ENCODE data around the gene WASL.
"Not testable (repeated sequence)": the region's sequence is repeated elsewhere in the genome, so short reads cannot be mapped to it uniquely, and the experiment has no call there.

Gene WASL

DNA sequence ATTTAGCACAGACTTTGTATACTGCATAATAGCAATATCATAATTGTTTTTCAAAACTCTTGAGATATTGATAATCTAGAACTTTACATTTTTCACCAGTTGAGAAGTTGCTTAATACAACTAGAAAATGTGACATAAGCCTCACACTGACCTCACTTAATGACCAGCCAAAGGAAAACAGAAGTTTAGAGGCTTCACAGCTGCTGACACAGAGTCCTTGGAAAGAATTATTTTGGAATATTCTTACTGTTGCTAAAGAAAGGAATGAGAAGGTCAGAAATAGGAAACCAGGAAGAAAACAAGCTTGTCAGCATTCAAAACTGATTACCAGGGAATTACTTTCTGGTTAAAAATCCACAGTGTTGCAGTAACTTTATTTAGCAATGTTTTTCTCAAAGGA lies 35.5 kb upstream of the WASL start:
- Histone ChIP-seq H3K4me1 (ENCODE audit: control insufficient read depth, low read depth, low read length) (no peaks in the 10 kb centered on the region), H3K9ac (ENCODE audit: low read length) (no peak overlapping the region), H3K27me3 (ENCODE audit: control insufficient read depth, insufficient read depth, low read length) (no peaks in the 10 kb centered on the region), H3K4me3 (ENCODE audit: low read length) (no peak overlapping the region), H3K27ac (ENCODE audit: low read length) (no peak overlapping the region), H3K36me3 (ENCODE audit: control insufficient read depth, low read depth, low read length) (no peaks in the 10 kb centered on the region), H3K9me3 (ENCODE audit: control insufficient read depth, low read depth, low read length) (no peaks in the 10 kb centered on the region)

DNA sequence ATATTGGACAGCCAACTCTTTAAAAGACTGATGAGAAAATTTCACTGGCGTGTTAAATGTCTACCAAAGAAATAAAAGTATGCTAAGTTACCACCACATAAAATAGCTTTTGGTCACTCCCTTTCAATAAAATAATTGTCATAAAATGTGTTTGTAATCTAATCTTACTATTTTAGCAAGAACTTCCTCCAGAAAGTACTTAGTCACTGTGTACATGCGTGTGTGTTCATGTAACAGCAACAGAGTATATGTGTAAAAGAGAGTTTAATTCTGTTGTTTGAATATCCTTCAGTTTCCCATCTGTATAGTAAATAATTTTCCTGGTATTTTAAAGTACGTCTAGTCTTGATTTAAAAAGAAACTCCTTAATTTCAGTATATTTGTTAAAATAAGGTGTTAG lies 35.0 kb upstream of the WASL start:
- Histone ChIP-seq H3K27me3 (ENCODE audit: control insufficient read depth, insufficient read depth, low read length) (no peaks in the 10 kb centered on the region), H3K4me1 (ENCODE audit: control insufficient read depth, low read depth, low read length) (no peaks in the 10 kb centered on the region), H3K4me3 (ENCODE audit: low read length) (no peak overlapping the region), H3K36me3 (ENCODE audit: control insufficient read depth, low read depth, low read length) (no peaks in the 10 kb centered on the region), H3K9me3 (ENCODE audit: control insufficient read depth, low read depth, low read length) (no peaks in the 10 kb centered on the region), H3K9ac (ENCODE audit: low read length) (no peak overlapping the region), H3K27ac (ENCODE audit: low read length) (no peak overlapping the region)

DNA sequence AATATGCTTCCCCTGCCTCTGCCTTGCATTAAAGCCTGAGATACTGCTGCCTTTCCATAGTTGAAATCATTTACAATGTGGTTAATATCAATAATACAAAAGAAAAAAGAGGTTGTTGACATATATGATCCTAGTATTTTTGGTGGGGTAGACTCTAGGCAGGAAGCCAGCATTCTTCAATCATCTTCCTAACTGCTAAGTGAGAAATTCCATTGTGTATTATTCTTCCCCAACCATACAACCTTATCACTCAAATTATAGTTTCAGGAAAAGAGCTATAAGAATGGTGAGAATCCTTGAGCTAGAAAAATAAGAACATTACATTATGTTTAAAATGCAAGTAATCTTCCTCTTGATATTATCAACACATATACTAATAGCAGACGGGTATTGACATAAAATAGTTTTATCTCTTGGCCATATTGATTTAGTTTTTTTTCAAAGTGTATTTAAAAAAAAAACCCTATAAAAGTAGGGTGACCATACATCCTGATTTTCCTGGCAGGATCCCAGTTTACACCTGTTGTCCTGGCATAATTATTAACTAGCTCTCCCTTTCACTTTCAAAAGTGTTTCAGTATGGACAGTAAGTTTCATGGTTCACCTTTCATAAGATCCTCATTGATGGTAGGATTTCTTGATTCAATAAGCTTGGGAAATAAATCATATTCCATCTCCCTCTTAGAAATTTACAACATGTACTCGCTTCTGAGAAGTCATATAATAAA lies 33.4 kb upstream of the WASL start:
- Histone ChIP-seq H3K9ac (ENCODE audit: low read length) (no peak overlapping the region), H3K27me3 (ENCODE audit: control insufficient read depth, insufficient read depth, low read length) (no peaks in the 10 kb centered on the region), H3K4me1 (ENCODE audit: control insufficient read depth, low read depth, low read length) (no peaks in the 10 kb centered on the region), H3K9me3 (ENCODE audit: control insufficient read depth, low read depth, low read length) (no peaks in the 10 kb centered on the region), H3K4me3 (ENCODE audit: low read length) (no peak overlapping the region), H3K36me3 (ENCODE audit: control insufficient read depth, low read depth, low read length) (no peaks in the 10 kb centered on the region), H3K27ac (ENCODE audit: low read length) (no peak overlapping the region)

DNA sequence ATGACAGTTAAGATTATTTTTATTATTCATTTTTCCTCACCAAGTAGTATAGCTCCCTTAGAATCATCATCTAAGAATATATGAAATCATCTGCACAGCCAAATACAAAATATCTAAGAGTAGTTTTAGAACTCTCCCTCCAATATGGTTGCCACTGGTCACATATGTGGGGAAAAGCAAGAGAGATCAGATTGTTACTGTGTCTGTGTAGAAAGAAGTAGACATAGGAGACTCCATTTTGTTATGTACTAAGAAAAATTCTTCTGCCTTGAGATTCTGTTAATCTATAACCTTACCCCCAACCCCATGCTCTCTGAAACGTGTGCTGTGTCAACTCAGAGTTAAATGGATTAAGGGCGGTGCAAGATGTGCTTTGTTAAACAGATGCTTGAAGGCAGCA lies 31.7 kb upstream of the WASL start:
- not testable (repeated sequence) for H3K27me3 ChIP-seq (ENCODE audit: control insufficient read depth, insufficient read depth, low read length); H3K4me3 ChIP-seq (ENCODE audit: low read length); H3K4me1 ChIP-seq (ENCODE audit: control insufficient read depth, low read depth, low read length); H3K9ac ChIP-seq (ENCODE audit: low read length); H3K27ac ChIP-seq (ENCODE audit: low read length); H3K36me3 ChIP-seq (ENCODE audit: control insufficient read depth, low read depth, low read length); H3K9me3 ChIP-seq (ENCODE audit: control insufficient read depth, low read depth, low read length)

DNA sequence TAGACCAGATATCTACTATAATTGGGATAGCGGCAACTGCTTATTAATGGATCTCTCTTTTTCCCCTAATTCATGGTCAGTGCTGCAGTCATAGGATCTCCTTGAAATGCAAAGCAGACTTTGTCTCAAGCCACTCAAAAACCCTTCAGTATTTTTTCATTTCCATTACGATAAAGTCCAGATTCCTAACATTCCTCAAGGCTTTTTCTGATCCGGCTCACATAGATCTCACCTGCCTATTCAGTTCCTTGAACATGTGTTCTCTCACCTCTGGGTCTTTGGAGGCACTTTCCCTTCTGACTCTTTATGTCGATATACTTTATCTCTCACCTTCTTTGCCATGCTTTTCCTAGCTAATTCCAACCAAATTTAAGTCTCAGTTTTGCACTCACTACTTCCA lies 25.7 kb upstream of the WASL start:
- no peak overlapping the region for H3K9ac ChIP-seq (ENCODE audit: low read length)

DNA sequence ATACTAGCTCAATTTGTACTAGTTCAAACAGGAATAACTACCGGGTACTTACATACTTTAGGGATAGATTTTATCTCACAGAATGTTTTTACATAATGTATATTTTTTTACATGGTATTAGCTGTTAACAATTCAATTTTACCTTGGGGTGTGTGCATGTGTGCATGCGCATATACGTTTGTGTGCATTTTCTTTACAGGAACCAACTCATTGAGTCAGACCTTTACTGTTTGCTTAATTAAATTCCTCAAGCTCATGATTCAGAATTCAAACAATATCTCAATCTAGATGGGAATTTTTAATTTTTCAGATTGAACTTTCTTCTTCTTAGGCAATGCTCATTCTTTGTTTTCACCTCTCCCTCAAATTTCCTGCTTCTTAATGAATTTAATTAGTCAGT lies 24.7 kb upstream of the WASL start:
- H3K27me3 ChIP-seq (ENCODE audit: control insufficient read depth, insufficient read depth, low read length), result no peaks in the 10 kb centered on the region
- H3K27ac ChIP-seq (ENCODE audit: low read length), result no peak overlapping the region

More for the DNA sequence above, 25.7 kb upstream of the WASL start:
- H3K27ac ChIP-seq (ENCODE audit: low read length), result no peak overlapping the region
- H3K4me1 ChIP-seq (ENCODE audit: control insufficient read depth, low read depth, low read length), result no peaks in the 10 kb centered on the region
- H3K9me3 ChIP-seq (ENCODE audit: control insufficient read depth, low read depth, low read length), result no peaks in the 10 kb centered on the region
- H3K27me3 ChIP-seq (ENCODE audit: control insufficient read depth, insufficient read depth, low read length), result no peaks in the 10 kb centered on the region
- H3K4me3 ChIP-seq (ENCODE audit: low read length), result no peak overlapping the region
- no peaks in the 10 kb centered on the region for H3K36me3 ChIP-seq (ENCODE audit: control insufficient read depth, low read depth, low read length)

DNA sequence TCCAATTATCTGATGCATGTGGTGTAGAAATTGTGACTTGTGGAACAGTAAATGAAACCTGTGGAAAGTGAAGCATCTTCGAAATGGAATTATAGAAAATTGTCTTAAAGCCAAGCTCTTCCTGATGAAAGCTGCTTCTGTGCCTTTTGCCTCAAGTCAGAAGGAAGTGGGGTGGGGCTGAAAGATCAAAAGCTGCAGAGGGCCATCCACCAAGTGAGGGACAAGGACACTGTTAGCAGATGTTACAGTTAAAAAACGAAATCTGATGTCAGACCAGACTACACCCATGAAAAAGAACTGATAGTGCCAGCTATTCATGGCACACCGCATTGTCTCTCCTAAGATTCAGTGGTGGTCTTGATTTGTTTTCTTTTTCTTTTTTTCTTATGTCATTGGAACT lies 23.8 kb upstream of the WASL start:
- Histone ChIP-seq H3K27ac (ENCODE audit: low read length) (no peak overlapping the region), H3K36me3 (ENCODE audit: control insufficient read depth, low read depth, low read length) (no peaks in the 10 kb centered on the region), H3K9me3 (ENCODE audit: control insufficient read depth, low read depth, low read length) (no peaks in the 10 kb centered on the region), H3K9ac (ENCODE audit: low read length) (no peak overlapping the region), H3K27me3 (ENCODE audit: control insufficient read depth, insufficient read depth, low read length) (no peaks in the 10 kb centered on the region), H3K4me1 (ENCODE audit: control insufficient read depth, low read depth, low read length) (peaks cover under 1% of the 10 kb centered on the region), H3K4me3 (ENCODE audit: low read length) (no peak overlapping the region)

More for the DNA sequence above, 24.7 kb upstream of the WASL start:
- Histone ChIP-seq H3K4me1 (ENCODE audit: control insufficient read depth, low read depth, low read length) (no peaks in the 10 kb centered on the region), H3K4me3 (ENCODE audit: low read length) (no peak overlapping the region), H3K9me3 (ENCODE audit: control insufficient read depth, low read depth, low read length) (no peaks in the 10 kb centered on the region), H3K9ac (ENCODE audit: low read length) (no peak overlapping the region), H3K36me3 (ENCODE audit: control insufficient read depth, low read depth, low read length) (no peaks in the 10 kb centered on the region)

DNA sequence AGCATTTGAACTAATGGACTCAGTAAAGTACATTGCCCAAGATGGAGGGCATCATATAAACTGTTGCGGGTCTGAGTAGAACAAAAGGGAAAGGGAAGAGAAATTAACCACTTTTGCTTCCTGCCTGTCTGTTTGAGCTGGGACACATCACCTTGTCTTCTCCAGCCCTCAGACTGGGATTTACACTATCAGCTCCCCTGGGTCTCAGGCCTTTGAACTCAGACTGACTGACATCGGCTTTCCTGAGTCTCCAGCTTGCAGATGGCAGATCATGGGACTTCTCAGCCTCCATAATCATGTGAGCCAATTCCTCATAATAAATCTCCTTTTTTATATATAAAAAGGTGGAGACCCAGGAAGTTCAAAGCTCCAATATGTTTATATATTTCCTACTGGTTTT lies 23.0 kb upstream of the WASL start:
- Histone ChIP-seq H3K9ac (ENCODE audit: low read length) (no peak overlapping the region), H3K4me3 (ENCODE audit: low read length) (no peak overlapping the region), H3K27me3 (ENCODE audit: control insufficient read depth, insufficient read depth, low read length) (no peaks in the 10 kb centered on the region), H3K27ac (ENCODE audit: low read length) (no peak overlapping the region), H3K36me3 (ENCODE audit: control insufficient read depth, low read depth, low read length) (no peaks in the 10 kb centered on the region), H3K4me1 (ENCODE audit: control insufficient read depth, low read depth, low read length) (peaks cover 3% of the 10 kb centered on the region), H3K9me3 (ENCODE audit: control insufficient read depth, low read depth, low read length) (no peaks in the 10 kb centered on the region)

DNA sequence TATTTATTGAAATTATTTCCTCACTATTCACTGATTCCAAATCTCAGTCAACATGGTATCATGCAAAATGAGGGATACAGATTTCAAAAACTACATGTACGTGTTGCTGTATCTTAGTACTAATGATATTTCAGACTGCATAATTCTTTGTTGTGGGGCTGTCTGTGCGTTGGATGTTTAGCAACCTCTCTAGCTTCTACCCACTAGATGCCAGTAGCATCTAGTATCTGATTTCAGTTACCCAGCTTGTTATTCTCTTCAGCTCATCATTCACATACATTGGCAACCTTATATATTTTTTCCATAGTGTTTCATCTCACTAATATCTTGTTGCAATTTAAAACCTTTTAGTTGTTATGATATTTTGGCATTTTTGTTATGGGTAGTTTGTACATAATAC lies 22.5 kb upstream of the WASL start:
- Histone ChIP-seq H3K9ac (ENCODE audit: low read length) (no peak overlapping the region), H3K36me3 (ENCODE audit: control insufficient read depth, low read depth, low read length) (no peaks in the 10 kb centered on the region), H3K27ac (ENCODE audit: low read length) (no peak overlapping the region), H3K4me3 (ENCODE audit: low read length) (no peak overlapping the region), H3K4me1 (ENCODE audit: control insufficient read depth, low read depth, low read length) (peaks cover 3% of the 10 kb centered on the region), H3K27me3 (ENCODE audit: control insufficient read depth, insufficient read depth, low read length) (no peaks in the 10 kb centered on the region), H3K9me3 (ENCODE audit: control insufficient read depth, low read depth, low read length) (no peaks in the 10 kb centered on the region)

DNA sequence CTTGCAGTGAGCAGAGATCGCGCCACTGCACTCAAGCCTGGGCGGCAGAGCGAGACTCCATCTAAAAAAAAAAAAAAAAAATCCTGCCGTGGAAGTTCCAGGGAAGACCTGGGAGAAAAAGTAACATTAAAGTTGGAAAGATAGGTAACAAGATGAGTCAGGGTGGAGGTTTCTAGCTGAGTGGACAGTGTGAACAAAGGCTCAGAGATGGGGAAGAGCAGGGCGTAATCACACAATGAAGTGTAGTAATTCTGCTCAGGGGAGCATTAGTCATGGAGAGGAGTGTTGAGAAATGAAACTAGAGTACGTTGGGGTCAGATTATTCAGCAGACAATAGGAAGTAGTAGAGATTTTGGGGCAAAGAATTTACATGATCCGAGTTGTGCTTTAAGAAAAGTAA lies 21.6 kb upstream of the WASL start:
- H3K9ac ChIP-seq (ENCODE audit: low read length), result no peak overlapping the region
- peaks cover 3% of the 10 kb centered on the region for H3K4me1 ChIP-seq (ENCODE audit: control insufficient read depth, low read depth, low read length)
- H3K36me3 ChIP-seq (ENCODE audit: control insufficient read depth, low read depth, low read length), result no peaks in the 10 kb centered on the region
- no peak overlapping the region for H3K4me3 ChIP-seq (ENCODE audit: low read length)
- no peak overlapping the region for H3K27ac ChIP-seq (ENCODE audit: low read length)
- no peaks in the 10 kb centered on the region for H3K9me3 ChIP-seq (ENCODE audit: control insufficient read depth, low read depth, low read length)
- no peaks in the 10 kb centered on the region for H3K27me3 ChIP-seq (ENCODE audit: control insufficient read depth, insufficient read depth, low read length)

DNA sequence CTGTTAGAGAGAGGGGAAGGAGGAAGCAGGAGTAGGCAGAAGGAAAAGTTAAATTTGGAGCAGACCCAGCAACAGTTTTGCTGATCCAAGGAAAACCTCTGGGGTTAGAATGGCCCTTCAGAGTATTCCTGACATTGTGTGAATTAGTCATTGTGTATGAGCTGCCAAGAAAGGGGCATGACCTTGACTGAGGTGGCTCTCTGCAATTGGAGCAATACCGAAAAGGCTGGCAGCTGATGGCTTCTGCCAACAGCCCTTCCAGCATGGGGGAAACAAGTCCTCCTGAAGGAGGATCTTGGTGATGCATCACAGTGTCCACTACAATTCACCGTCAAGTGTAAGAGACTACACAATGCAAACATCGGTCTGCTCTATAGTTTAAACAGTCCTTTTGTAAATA lies 20.6 kb upstream of the WASL start:
- Histone ChIP-seq H3K27me3 (ENCODE audit: control insufficient read depth, insufficient read depth, low read length) (no peaks in the 10 kb centered on the region), H3K9ac (ENCODE audit: low read length) (no peak overlapping the region), H3K9me3 (ENCODE audit: control insufficient read depth, low read depth, low read length) (no peaks in the 10 kb centered on the region), H3K4me1 (ENCODE audit: control insufficient read depth, low read depth, low read length) (peaks cover 3% of the 10 kb centered on the region), H3K36me3 (ENCODE audit: control insufficient read depth, low read depth, low read length) (no peaks in the 10 kb centered on the region), H3K27ac (ENCODE audit: low read length) (no peak overlapping the region), H3K4me3 (ENCODE audit: low read length) (no peak overlapping the region)

DNA sequence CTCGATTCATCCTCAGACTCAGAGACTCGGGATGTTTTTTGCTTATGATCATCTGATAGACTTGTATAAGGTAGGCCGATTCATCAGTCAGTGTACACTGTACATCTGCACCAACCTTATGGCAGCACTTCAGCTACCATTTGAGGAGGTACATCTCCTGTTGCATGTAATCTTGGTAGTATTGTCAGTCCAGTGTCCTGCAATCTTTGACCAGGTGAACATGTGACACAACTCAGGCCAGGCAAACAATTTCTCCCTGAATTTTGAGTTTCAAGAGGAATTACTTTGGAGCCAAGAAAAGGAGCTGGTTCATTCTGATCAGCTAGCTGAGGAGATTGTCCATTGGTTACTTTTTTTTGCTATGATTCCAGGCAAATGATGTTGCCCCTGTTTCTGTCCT lies 19.7 kb upstream of the WASL start:
- Histone ChIP-seq H3K27me3 (ENCODE audit: control insufficient read depth, insufficient read depth, low read length) (no peaks in the 10 kb centered on the region), H3K36me3 (ENCODE audit: control insufficient read depth, low read depth, low read length) (no peaks in the 10 kb centered on the region), H3K9ac (ENCODE audit: low read length) (no peak overlapping the region), H3K4me1 (ENCODE audit: control insufficient read depth, low read depth, low read length) (peaks cover 3% of the 10 kb centered on the region), H3K27ac (ENCODE audit: low read length) (no peak overlapping the region), H3K9me3 (ENCODE audit: control insufficient read depth, low read depth, low read length) (no peaks in the 10 kb centered on the region), H3K4me3 (ENCODE audit: low read length) (no peak overlapping the region)

Data from iPS-18a (cell line).